GM23338 (cell line): ENCODE measurements around the gene C16orf86. TPM values are rescaled to one million over a fixed set of nuclear protein-coding genes. Genes with fewer than 3 reads are reported as not detected.

Experiments used
- ATAC-seq: fragments of 200-7000 bp; cut with Tn5 transposase; 3 replicates; pipeline ENCODE4 v1.9.1; 2020
- DNase-seq: peaks from one replicate; pipeline ENCODE4 v3.0.0-alpha.2; 2015; ENCODE audit warnings: low spot score
- H2AFZ ChIP-seq: fragments of 200-600 bp; sonication (generic); 2 replicates; pipeline ENCODE4 v1.8.0; 2016; ENCODE audit warnings: antibody characterized with exemption, mild to moderate bottlenecking, moderate library complexity
- H3F3A ChIP-seq: fragments of 200-600 bp; sonication (generic); replicated peaks from 2 replicates; pipeline ENCODE4 v1.8.0; 2017; ENCODE audit warnings: antibody characterized with exemption, mixed run types, low read depth
- H3K27ac ChIP-seq: fragments of 200-600 bp; sonication (generic); 2 replicates; pipeline ENCODE4 v1.6.1; 2016; ENCODE audit warnings: low read depth
- H3K27me3 ChIP-seq: fragments of 200-600 bp; sonication (generic); 2 replicates; pipeline ENCODE4 v1.8.0; 2016; ENCODE audit warnings: mild to moderate bottlenecking, mixed run types, moderate library complexity; ENCODE audit not compliant: insufficient read depth
- H3K36me3 ChIP-seq: fragments of 200-600 bp; sonication (generic); 2 replicates; pipeline ENCODE4 v1.8.0; 2016; ENCODE audit warnings: mild to moderate bottlenecking; ENCODE audit not compliant: insufficient read depth
- H3K4me1 ChIP-seq: fragments of 200-600 bp; sonication (generic); 2 replicates; pipeline ENCODE4 v1.8.0; 2016; ENCODE audit warnings: mild to moderate bottlenecking, moderate library complexity; ENCODE audit not compliant: insufficient read depth
- H3K4me2 ChIP-seq: fragments of 200-600 bp; sonication (generic); 2 replicates; pipeline ENCODE4 v1.7.1; 2017; ENCODE audit warnings: mixed run types
- H3K4me3 ChIP-seq: fragments of 200-600 bp; sonication (generic); 2 replicates; pipeline ENCODE4 v1.6.1; 2016; ENCODE audit warnings: mixed run types
- H3K79me2 ChIP-seq: fragments of 200-600 bp; sonication (generic); replicated peaks from 2 replicates; pipeline ENCODE4 v1.8.0; 2017; ENCODE audit warnings: mild to moderate bottlenecking; ENCODE audit not compliant: insufficient read depth
- H3K9me2 ChIP-seq: fragments of 200-600 bp; sonication (generic); 2 replicates; pipeline ENCODE4 v1.8.0; 2017; ENCODE audit not compliant: insufficient read depth
- H4K20me1 ChIP-seq: fragments of 200-600 bp; sonication (generic); replicated peaks from 2 replicates; pipeline ENCODE4 v1.8.0; 2017; ENCODE audit warnings: mild to moderate bottlenecking; ENCODE audit not compliant: insufficient read depth
- H3K27ac Mint-ChIP-seq: 2 replicates; pipeline ENCODE4 v1.8.0; 2020; ENCODE audit warnings: inconsistent platforms, mild to moderate bottlenecking, moderate library complexity, mixed read lengths
- H3K27me3 Mint-ChIP-seq: 3 replicates; pipeline ENCODE4 v1.8.0; 2022; ENCODE audit warnings: low read depth, mild to moderate bottlenecking, moderate library complexity, mixed read lengths, inconsistent platforms; ENCODE audit not compliant: insufficient read depth, poor library complexity
- H3K36me3 Mint-ChIP-seq: 3 replicates; pipeline ENCODE4 v1.8.0; 2021; ENCODE audit warnings: low read depth, mild to moderate bottlenecking, inconsistent platforms, moderate library complexity, mixed read lengths
- H3K4me1 Mint-ChIP-seq: 3 replicates; pipeline ENCODE4 v1.8.0; 2020; ENCODE audit warnings: mild to moderate bottlenecking, inconsistent platforms, mixed read lengths
- H3K4me3 Mint-ChIP-seq: 3 replicates; pipeline ENCODE4 v1.8.0; 2021; ENCODE audit warnings: moderate library complexity, mild to moderate bottlenecking, inconsistent platforms, mixed read lengths
- H3K9me3 Mint-ChIP-seq: 3 replicates; pipeline ENCODE4 v1.8.0; 2020; ENCODE audit warnings: moderate library complexity, mild to moderate bottlenecking, inconsistent platforms, mixed read lengths
- CREB1 ChIP-seq: fragments of 250-450 bp; sonication (Bioruptor Pico); IDR thresholded peaks from 2 replicates; pipeline ENCODE4 v1.5.0; 2020; ENCODE audit warnings: low read depth, mild to moderate bottlenecking, moderate library complexity
- EZH2 ChIP-seq: fragments of 200-600 bp; sonication (generic); IDR thresholded peaks from one replicate; pipeline ENCODE4 v1.8.0; 2017; ENCODE audit warnings: antibody characterized with exemption, mild to moderate bottlenecking, low read depth; ENCODE audit not compliant: unreplicated experiment
- EZH2phosphoT487 ChIP-seq: fragments of 200-600 bp; sonication (generic); IDR thresholded peaks from one replicate; pipeline ENCODE4 v1.8.1; 2018; ENCODE audit warnings: antibody characterized with exemption; ENCODE audit not compliant: unreplicated experiment
- JUNB ChIP-seq: IDR thresholded peaks from one replicate; pipeline ENCODE4 v1.6.1; 2016; ENCODE audit warnings: antibody characterized with exemption; ENCODE audit not compliant: unreplicated experiment
- NANOG ChIP-seq: IDR thresholded peaks from 2 replicates; pipeline ENCODE4 v1.6.1; 2016; ENCODE audit warnings: antibody characterized with exemption, borderline replicate concordance
- POLR2AphosphoS5 ChIP-seq: IDR thresholded peaks from 2 replicates; pipeline ENCODE4 v1.6.1; 2016; ENCODE audit warnings: antibody characterized with exemption, low read depth
- STAT1 ChIP-seq: IDR thresholded peaks from one replicate; pipeline ENCODE4 v1.6.1; 2016; ENCODE audit warnings: antibody characterized with exemption; ENCODE audit not compliant: unreplicated experiment
- ZNF114 ChIP-seq: fragments of 250-450 bp; sonication (Bioruptor Pico); IDR thresholded peaks from 2 replicates; pipeline ENCODE4 v1.5.0; 2020; ENCODE audit warnings: mild to moderate bottlenecking, moderate library complexity
- ZNF331 ChIP-seq: fragments of 250-450 bp; sonication (Bioruptor Pico); IDR thresholded peaks from 2 replicates; pipeline ENCODE4 v1.5.0; 2020; ENCODE audit warnings: low read depth, mild to moderate bottlenecking, moderate library complexity
- polyA plus RNA-seq: library from polyadenylated mRNA; unstranded; fragments of >200 nt; fragmentation: Nextera tagmentation; extraction: Ambion mirVana; gene quantifications from 2 replicates; pipeline ENCODE4 v1.2.1, GENCODE V29; 2016
- total RNA-seq: library from RNA; depleted of rRNA; stranded (reverse); fragments of >200 nt; shearing (Covaris generic); gene quantifications from 2 replicates; pipeline ENCODE4 v1.2.3, GENCODE V29; 2014
- TF ChIP-seq, protein P1 (sequence below), 2 experiments: fragments of 200-600 bp in 1 of 2; sonication (generic) in 1 of 2; conservative IDR thresholded peaks; 2 replicates each; pipeline versions ENCODE4 v1.5.1 to v1.6.1; 2016 to 2017; ENCODE audit warnings: antibody characterized with exemption in 2 of 2, low read depth in 2 of 2, mild to moderate bottlenecking in 2 of 2, moderate library complexity in 1 of 2
- TF ChIP-seq, protein P2 (sequence below): fragments of 250-450 bp; sonication (Bioruptor Pico); IDR thresholded peaks from 2 replicates; pipeline ENCODE4 v1.5.0; 2020; ENCODE audit warnings: mild to moderate bottlenecking, moderate library complexity
- TF ChIP-seq, protein P3 (sequence below): IDR thresholded peaks from one replicate; pipeline ENCODE4 v1.6.1; 2018; ENCODE audit warnings: antibody characterized with exemption; ENCODE audit not compliant: unreplicated experiment
- TF ChIP-seq, protein P4 (sequence below): IDR thresholded peaks from 2 replicates; pipeline ENCODE4 v1.6.1; 2016; ENCODE audit warnings: antibody characterized with exemption

The C16orf86 gene
- total and polyA plus RNA-seq, 2 experiments from 2014 or later: 0.87 to 1.1 TPM

DNA sequence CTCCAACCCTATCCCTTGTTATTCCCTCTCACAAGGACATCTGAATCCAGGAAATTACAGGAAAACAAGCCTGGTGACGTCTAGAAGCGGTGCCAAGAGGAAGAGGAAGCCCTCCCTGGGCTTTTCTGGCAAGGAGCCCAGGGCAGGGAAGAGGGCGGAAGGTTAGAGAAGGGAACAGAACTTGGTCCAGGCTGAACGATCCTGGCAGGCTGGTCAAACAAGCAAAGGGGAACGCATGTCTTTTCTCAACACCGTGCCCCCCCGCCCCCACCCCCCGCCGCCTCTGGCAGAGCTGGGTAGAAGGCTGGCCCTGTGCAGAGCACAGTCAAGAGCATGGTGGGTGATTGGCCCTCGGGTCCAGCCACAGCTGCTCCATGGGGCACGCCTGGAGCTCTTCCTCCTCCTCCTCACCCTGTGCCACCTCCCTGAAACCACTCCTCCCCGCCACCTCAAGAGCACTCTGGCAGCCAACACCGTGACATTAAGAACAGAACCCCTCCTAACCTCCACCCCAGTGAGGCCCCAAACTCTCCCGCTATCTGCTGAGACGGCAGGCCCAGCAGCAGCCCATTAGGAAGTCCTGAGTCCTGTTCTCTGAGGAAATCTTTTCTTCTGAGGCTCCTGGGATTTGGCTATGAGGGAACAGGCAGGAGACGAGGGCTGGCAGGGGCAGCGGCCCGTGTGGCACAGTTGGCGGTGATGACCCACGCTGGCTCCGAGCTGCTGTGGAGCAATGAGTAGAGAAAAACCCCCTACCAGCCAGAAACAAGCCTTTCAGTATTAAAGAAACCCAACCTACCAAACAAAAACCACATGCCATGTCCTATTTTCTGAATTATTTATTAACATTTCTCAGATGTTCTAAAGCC lies 7.3 kb downstream of the C16orf86 start:
- no peaks in the 10 kb centered on the region for H3K9me3 Mint-ChIP-seq

More for the DNA sequence above, 7.3 kb downstream of the C16orf86 start:
- H3K27ac ChIP-seq: no peak overlapping the region
- ATAC-seq (0 out of 3 replicates have a peak, but pooled peaks have one; percentile 9), DNase-seq (no peak)
- no peak overlapping the region for H2AFZ ChIP-seq
- Mint-ChIP-seq H3K27ac (no peak overlapping the region), H3K4me3 (no peak overlapping the region), H3K36me3 (no peaks in the 10 kb centered on the region), H3K4me1 (0 out of 3 replicates have a peak, but pooled peaks cover 3% of the 10 kb centered on the region), H3K27me3 (peaks cover 24% of the 10 kb centered on the region)
- no peaks in the 10 kb centered on the region for H3K9me2 ChIP-seq
- no peak overlapping the region for H3K4me2 ChIP-seq
- 0 out of 2 replicates have a peak, but pooled peaks cover 4% of the 10 kb centered on the region for H3F3A ChIP-seq
- TF ChIP-seq, protein P1, sequence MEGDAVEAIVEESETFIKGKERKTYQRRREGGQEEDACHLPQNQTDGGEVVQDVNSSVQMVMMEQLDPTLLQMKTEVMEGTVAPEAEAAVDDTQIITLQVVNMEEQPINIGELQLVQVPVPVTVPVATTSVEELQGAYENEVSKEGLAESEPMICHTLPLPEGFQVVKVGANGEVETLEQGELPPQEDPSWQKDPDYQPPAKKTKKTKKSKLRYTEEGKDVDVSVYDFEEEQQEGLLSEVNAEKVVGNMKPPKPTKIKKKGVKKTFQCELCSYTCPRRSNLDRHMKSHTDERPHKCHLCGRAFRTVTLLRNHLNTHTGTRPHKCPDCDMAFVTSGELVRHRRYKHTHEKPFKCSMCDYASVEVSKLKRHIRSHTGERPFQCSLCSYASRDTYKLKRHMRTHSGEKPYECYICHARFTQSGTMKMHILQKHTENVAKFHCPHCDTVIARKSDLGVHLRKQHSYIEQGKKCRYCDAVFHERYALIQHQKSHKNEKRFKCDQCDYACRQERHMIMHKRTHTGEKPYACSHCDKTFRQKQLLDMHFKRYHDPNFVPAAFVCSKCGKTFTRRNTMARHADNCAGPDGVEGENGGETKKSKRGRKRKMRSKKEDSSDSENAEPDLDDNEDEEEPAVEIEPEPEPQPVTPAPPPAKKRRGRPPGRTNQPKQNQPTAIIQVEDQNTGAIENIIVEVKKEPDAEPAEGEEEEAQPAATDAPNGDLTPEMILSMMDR (conservative IDR thresholded peaks at IDR 0.05; ENCODE audit: low read depth in 2 of 2): no peak
- no peak for TF ChIP-seq NANOG
- no peak for TF ChIP-seq POLR2AphosphoS5
- TF ChIP-seq STAT1: no peak
- TF ChIP-seq EZH2: no peak
- no peak for TF ChIP-seq EZH2phosphoT487
- TF ChIP-seq JUNB: no peak
- TF ChIP-seq CREB1: no peak
- no peak for TF ChIP-seq ZNF114
- TF ChIP-seq, protein P2, sequence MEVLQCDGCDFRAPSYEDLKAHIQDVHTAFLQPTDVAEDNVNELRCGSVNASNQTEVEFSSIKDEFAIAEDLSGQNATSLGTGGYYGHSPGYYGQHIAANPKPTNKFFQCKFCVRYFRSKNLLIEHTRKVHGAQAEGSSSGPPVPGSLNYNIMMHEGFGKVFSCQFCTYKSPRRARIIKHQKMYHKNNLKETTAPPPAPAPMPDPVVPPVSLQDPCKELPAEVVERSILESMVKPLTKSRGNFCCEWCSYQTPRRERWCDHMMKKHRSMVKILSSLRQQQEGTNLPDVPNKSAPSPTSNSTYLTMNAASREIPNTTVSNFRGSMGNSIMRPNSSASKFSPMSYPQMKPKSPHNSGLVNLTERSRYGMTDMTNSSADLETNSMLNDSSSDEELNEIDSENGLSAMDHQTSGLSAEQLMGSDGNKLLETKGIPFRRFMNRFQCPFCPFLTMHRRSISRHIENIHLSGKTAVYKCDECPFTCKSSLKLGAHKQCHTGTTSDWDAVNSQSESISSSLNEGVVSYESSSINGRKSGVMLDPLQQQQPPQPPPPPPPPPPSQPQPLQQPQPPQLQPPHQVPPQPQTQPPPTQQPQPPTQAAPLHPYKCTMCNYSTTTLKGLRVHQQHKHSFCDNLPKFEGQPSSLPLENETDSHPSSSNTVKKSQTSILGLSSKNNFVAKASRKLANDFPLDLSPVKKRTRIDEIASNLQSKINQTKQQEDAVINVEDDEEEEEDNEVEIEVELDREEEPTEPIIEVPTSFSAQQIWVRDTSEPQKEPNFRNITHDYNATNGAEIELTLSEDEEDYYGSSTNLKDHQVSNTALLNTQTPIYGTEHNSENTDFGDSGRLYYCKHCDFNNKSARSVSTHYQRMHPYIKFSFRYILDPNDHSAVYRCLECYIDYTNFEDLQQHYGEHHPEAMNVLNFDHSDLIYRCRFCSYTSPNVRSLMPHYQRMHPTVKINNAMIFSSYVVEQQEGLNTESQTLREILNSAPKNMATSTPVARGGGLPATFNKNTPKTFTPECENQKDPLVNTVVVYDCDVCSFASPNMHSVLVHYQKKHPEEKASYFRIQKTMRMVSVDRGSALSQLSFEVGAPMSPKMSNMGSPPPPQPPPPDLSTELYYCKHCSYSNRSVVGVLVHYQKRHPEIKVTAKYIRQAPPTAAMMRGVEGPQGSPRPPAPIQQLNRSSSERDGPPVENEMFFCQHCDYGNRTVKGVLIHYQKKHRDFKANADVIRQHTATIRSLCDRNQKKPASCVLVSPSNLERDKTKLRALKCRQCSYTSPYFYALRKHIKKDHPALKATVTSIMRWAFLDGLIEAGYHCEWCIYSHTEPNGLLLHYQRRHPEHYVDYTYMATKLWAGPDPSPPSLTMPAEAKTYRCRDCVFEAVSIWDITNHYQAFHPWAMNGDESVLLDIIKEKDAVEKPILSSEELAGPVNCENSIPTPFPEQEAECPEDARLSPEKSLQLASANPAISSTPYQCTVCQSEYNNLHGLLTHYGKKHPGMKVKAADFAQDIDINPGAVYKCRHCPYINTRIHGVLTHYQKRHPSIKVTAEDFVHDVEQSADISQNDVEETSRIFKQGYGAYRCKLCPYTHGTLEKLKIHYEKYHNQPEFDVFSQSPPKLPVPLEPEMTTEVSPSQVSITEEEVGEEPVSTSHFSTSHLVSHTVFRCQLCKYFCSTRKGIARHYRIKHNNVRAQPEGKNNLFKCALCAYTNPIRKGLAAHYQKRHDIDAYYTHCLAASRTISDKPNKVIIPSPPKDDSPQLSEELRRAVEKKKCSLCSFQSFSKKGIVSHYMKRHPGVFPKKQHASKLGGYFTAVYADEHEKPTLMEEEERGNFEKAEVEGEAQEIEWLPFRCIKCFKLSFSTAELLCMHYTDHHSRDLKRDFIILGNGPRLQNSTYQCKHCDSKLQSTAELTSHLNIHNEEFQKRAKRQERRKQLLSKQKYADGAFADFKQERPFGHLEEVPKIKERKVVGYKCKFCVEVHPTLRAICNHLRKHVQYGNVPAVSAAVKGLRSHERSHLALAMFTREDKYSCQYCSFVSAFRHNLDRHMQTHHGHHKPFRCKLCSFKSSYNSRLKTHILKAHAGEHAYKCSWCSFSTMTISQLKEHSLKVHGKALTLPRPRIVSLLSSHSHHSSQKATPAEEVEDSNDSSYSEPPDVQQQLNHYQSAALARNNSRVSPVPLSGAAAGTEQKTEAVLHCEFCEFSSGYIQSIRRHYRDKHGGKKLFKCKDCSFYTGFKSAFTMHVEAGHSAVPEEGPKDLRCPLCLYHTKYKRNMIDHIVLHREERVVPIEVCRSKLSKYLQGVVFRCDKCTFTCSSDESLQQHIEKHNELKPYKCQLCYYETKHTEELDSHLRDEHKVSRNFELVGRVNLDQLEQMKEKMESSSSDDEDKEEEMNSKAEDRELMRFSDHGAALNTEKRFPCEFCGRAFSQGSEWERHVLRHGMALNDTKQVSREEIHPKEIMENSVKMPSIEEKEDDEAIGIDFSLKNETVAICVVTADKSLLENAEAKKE (CRISPR knock-in tag): no peak
- TF ChIP-seq, protein P3, sequence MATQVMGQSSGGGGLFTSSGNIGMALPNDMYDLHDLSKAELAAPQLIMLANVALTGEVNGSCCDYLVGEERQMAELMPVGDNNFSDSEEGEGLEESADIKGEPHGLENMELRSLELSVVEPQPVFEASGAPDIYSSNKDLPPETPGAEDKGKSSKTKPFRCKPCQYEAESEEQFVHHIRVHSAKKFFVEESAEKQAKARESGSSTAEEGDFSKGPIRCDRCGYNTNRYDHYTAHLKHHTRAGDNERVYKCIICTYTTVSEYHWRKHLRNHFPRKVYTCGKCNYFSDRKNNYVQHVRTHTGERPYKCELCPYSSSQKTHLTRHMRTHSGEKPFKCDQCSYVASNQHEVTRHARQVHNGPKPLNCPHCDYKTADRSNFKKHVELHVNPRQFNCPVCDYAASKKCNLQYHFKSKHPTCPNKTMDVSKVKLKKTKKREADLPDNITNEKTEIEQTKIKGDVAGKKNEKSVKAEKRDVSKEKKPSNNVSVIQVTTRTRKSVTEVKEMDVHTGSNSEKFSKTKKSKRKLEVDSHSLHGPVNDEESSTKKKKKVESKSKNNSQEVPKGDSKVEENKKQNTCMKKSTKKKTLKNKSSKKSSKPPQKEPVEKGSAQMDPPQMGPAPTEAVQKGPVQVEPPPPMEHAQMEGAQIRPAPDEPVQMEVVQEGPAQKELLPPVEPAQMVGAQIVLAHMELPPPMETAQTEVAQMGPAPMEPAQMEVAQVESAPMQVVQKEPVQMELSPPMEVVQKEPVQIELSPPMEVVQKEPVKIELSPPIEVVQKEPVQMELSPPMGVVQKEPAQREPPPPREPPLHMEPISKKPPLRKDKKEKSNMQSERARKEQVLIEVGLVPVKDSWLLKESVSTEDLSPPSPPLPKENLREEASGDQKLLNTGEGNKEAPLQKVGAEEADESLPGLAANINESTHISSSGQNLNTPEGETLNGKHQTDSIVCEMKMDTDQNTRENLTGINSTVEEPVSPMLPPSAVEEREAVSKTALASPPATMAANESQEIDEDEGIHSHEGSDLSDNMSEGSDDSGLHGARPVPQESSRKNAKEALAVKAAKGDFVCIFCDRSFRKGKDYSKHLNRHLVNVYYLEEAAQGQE: no peak
- TF ChIP-seq ZNF331: no peak
- TF ChIP-seq, protein P4, sequence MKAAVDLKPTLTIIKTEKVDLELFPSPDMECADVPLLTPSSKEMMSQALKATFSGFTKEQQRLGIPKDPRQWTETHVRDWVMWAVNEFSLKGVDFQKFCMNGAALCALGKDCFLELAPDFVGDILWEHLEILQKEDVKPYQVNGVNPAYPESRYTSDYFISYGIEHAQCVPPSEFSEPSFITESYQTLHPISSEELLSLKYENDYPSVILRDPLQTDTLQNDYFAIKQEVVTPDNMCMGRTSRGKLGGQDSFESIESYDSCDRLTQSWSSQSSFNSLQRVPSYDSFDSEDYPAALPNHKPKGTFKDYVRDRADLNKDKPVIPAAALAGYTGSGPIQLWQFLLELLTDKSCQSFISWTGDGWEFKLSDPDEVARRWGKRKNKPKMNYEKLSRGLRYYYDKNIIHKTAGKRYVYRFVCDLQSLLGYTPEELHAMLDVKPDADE: no peak
- H3K79me2 ChIP-seq: no peaks in the 10 kb centered on the region
- H3K4me1 ChIP-seq: no peaks in the 10 kb centered on the region
- no peaks in the 10 kb centered on the region for H3K27me3 ChIP-seq
- H3K4me3 ChIP-seq: no peak overlapping the region
- no peaks in the 10 kb centered on the region; the same call in 1 of the 2 replicates for H4K20me1 ChIP-seq
- no peaks in the 10 kb centered on the region for H3K36me3 ChIP-seq
